NB4 (cell line): ENCODE results near the gene GRIFIN.

Source experiments
- CTCF ChIP-seq: IDR thresholded peaks from one replicate; pipeline ENCODE4 v1.5.1; 2012; ENCODE audit warnings: low read depth, low read length
- MAX ChIP-seq: IDR thresholded peaks from 2 replicates; pipeline ENCODE4 v1.6.1; 2011; ENCODE audit warnings: low read depth, low read length
- POLR2A ChIP-seq: IDR thresholded peaks from 2 replicates; pipeline ENCODE4 v1.6.1; 2011; ENCODE audit warnings: mild to moderate bottlenecking; ENCODE audit not compliant: insufficient read length; ENCODE audit errors: extremely low read depth

GRCh38 chr7:2441430-2442058, 34.7 kb downstream of the GRIFIN start:
- TF ChIP-seq CTCF (no peak), MAX (no peak), POLR2A (no peak)
